DMS 273 (cell line): ENCODE measurements around the gene PLTP.

Experiments used
- DNase-seq: peaks from one replicate; lab custom pipeline; 2025; ENCODE audit not compliant: unreplicated experiment; lab: John Stamatoyannopoulos, UW

PLTP gene

DNA sequence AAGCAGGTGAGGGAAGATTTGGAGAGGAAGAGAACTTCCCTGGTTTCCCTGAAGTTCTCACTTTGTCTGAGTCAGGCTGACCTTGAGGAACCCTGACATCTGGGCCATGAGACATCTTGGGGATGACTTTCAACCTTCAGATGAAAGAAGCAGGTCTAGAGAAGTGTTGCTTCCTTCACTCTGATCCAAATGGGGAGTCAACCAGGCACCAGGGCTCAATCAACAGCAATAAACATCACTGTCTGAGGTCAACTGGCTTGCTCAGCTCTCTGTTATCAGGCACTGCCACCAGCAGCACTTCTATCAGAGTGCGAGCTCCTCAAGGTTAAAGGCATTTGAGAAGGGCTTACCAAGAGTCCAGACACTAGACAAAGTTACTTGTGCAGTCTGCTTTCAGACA is 61.0 kb downstream of the PLTP start:
- no peak for DNase-seq

- DNase-seq = no peak
Measured at GRCh38 chr20:45850238-45850637, 61.7 kb downstream of the PLTP start.

DNA sequence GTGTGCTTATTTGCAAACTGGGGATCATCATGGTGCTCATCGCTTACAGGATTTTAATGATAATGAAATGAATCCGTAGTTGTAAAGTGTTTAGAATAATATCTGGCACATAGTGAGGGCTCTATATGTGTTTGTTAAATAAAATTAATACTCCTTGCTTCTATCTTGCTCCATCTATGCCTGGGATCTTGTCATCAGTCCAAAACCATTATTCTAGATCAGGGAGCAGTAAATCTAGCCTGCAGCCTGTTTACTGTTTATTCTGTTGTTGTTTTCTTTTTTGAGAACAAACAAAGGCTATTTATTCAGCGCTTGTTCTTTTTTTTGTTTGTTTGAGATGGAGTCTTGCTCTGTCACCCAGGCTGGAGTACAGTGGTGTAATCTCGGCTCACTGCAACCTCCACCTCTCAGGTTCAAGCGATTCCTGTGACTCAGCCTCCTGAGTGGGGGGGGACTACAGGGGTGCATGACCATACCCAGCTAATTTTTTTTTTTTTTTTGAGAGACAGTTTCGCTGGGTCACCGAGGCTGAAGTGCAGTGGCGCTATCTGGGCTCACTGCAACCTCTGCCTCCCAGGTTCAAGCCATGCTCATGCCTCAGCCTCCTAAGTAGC is 62.9 kb downstream of the PLTP start:
- DNase-seq = no peak
